Tibial nerve (tissue), 4 donors: ENCODE data around the gene CAPZA1. TPM values are rescaled to one million over a fixed set of nuclear protein-coding genes. Genes with fewer than 3 reads are reported as not detected.
A peak's percentile ranks its signal among the peaks of the same experiment; 100 is the strongest.
"Not testable (repeated sequence)": the region's sequence is repeated elsewhere in the genome, so short reads cannot be mapped to it uniquely, and the experiment has no call there.

Source experiments
- DNase-seq, 2 donors: peaks; one replicate each; pipeline ENCODE4 v3.0.0-alpha.2; 2019; ENCODE audit warnings: low spot score in 2 of 2
- H3K27ac ChIP-seq, 4 donors: fragments of 200-600 bp; sonication (generic) in 3 of 4; one replicate each; pipeline ENCODE4 v1.5.1; 2017 to 2019; ENCODE audit warnings: mild to moderate bottlenecking in 1 of 4
- H3K27me3 ChIP-seq, 2 donors: fragments of 200-600 bp; sonication (generic) in 1 of 2; one replicate each; pipeline versions ENCODE4 v1.5.1 to v1.6.0; 2017 to 2019
- H3K36me3 ChIP-seq, 3 donors: fragments of 200-600 bp; sonication (generic); one replicate each; pipeline ENCODE4 v1.5.1; 2018 to 2019
- H3K4me1 ChIP-seq, 4 donors: fragments of 200-600 bp; sonication (generic) in 3 of 4; one replicate each; pipeline ENCODE4 v1.5.1; 2017 to 2019
- H3K4me3 ChIP-seq, 4 donors: fragments of 200-600 bp; sonication (generic) in 3 of 4; one replicate each; pipeline ENCODE4 v1.5.1; 2017 to 2019; ENCODE audit warnings: mild to moderate bottlenecking in 1 of 4, moderate library complexity in 1 of 4
- H3K9me3 ChIP-seq, 4 donors: fragments of 200-600 bp; sonication (generic) in 3 of 4; one replicate each; pipeline ENCODE4 v1.5.1; 2017 to 2019
- EP300 ChIP-seq, 2 donors: sonication (generic); formaldehyde crosslinking; IDR thresholded peaks; one replicate each; pipeline ENCODE4 v1.6.1; 2017; ENCODE audit warnings: antibody characterized with exemption in 2 of 2, mild to moderate bottlenecking in 1 of 2
- POLR2A ChIP-seq, 2 donors: fragments of 450-650 bp; IDR thresholded peaks; one replicate each; pipeline ENCODE4 v1.6.1; 2017; ENCODE audit warnings: antibody characterized with exemption in 2 of 2, mild to moderate bottlenecking in 2 of 2, moderate library complexity in 2 of 2
- WGBS, 2 donors: methylation state at CpG; one replicate each; pipeline ENCODE4 v1.1.5; 2018; 5-methylcytosine and 5-hydroxymethylcytosine counted together
- total RNA-seq, 4 donors: library from RNA; depleted of rRNA; stranded (reverse); fragments of >200 nt; gene quantifications; one replicate each; pipeline ENCODE4 v1.1.0, GENCODE V29; 2016
- TF ChIP-seq, protein P1 (sequence below), 5 experiments: fragments of 200-600 bp in 3 of 5; fragments of 450-650 bp in 2 of 5; sonication (generic) in 3 of 5; IDR thresholded peaks; one replicate each; pipeline ENCODE4 v1.5.1; 2016 to 2019; ENCODE audit warnings: antibody characterized with exemption in 5 of 5, mild to moderate bottlenecking in 3 of 5, moderate library complexity in 2 of 5

CAPZA1 gene
- total RNA-seq, 4 donors from 2014 or later, result 90.8 to 126 (median 114) TPM

DNA sequence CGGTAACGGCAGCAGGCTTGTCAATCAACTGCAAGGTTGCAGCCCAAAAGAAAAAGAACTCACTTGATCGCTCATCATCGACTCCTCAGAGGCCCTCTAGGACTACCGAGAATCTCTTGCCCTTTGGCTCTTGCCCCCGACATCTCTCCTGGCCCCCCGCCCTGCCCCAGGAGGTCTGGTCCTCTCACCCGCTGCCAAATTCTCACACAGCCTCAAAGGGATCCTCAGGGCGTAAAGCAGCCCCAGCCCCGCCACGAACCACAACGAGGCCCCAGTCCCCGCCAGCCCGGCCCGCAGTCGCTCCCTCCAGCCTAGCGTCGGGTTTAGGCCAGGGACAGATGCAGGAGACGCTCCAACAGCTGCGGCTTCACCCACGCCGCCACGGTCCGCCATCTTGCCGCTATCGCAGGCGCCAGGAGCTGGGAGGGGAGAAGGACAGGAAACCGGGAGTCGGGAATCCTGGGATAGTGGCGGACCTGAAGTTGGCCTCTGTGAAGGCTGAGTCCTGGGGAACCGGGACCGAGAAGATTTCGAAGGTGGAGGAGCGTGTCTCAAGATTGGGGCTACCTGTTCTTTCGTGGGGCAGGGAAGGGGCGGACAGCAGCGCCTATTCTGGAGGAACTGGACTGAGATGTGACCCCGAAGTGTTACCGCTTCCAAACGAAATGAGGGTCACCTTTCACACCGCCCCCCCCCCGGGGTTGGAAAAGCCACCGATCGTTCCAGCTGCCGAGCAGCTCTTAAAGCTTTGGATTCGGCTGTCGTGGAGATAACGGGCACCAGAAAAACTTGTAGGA, 713 bp upstream of the CAPZA1 start, which contains the start of gene ST7L:
TSS of gene ST7L (minus strand) at position 421 of the 797 bp plus-strand sequence. CDS start at position 393, 28 bp downstream.
- peak; percentile 60 to 79 for DNase-seq
- 0% methylated on average over 26 to 42 of the region's 48 CpGs for WGBS, 2 donors
- H3K9me3 ChIP-seq, result no peaks in the 10 kb centered on the region

DNA sequence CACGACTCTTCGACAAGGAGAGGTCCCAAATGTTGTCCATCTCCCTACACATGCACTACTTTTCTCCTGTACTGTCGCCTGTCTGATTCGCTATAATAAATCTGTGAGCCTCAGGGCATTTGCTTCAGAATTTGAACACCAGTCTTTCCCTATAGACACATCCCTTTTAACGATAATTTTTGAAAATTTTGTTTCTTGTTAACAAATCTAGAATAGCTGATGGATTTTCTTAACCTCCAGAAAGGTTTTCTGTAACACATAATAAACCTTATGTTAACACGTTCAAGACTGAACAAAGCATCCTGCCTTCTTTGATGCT, 704 bp downstream of the CAPZA1 start:
- Histone ChIP-seq H3K4me3 (peak overlapping the region; percentile 61 to 95 (median 76)), H3K27ac (peak overlapping the region; percentile 91 to 98 (median 96)), H3K36me3 (peaks cover 0 to 13% (median 0%) of the 10 kb centered on the region in 3 donors), H3K9me3 (no peaks in the 10 kb centered on the region), H3K4me1 (peaks cover 0 to 66% (median 22%) of the 10 kb centered on the region in 4 donors), H3K27me3 (no peaks in the 10 kb centered on the region)
- DNase-seq, result no peak
- 0% methylated on average over 6 of the region's 6 CpGs for WGBS, 2 donors
- no peak for TF ChIP-seq POLR2A (IDR thresholded peaks at IDR 0.05)
- TF ChIP-seq, protein P1, sequence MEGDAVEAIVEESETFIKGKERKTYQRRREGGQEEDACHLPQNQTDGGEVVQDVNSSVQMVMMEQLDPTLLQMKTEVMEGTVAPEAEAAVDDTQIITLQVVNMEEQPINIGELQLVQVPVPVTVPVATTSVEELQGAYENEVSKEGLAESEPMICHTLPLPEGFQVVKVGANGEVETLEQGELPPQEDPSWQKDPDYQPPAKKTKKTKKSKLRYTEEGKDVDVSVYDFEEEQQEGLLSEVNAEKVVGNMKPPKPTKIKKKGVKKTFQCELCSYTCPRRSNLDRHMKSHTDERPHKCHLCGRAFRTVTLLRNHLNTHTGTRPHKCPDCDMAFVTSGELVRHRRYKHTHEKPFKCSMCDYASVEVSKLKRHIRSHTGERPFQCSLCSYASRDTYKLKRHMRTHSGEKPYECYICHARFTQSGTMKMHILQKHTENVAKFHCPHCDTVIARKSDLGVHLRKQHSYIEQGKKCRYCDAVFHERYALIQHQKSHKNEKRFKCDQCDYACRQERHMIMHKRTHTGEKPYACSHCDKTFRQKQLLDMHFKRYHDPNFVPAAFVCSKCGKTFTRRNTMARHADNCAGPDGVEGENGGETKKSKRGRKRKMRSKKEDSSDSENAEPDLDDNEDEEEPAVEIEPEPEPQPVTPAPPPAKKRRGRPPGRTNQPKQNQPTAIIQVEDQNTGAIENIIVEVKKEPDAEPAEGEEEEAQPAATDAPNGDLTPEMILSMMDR (IDR thresholded peaks at IDR 0.05), result no peak
- TF ChIP-seq EP300 (IDR thresholded peaks at IDR 0.05), result no peak

More for the DNA sequence above, 713 bp upstream of the CAPZA1 start, which contains the start of gene ST7L:
- Histone ChIP-seq H3K36me3 (peaks cover 0 to 25% (median 0%) of the 10 kb centered on the region in 3 donors), H3K27ac (peak within 1 kb of the TSS; percentile 91 to 98 (median 96)), H3K4me3 (peak within 1 kb of the TSS; percentile 61 to 95 (median 76)), H3K4me1 (peaks cover 0 to 54% (median 19%) of the 10 kb centered on the region in 4 donors), H3K27me3 (no peaks in the 10 kb centered on the region)
- no peak for TF ChIP-seq POLR2A (IDR thresholded peaks at IDR 0.05)
- TF ChIP-seq, protein P1 (IDR thresholded peaks at IDR 0.05), result no peak
- TF ChIP-seq EP300 (IDR thresholded peaks at IDR 0.05), result peak in 1 of 2 donors; percentile 0

DNA sequence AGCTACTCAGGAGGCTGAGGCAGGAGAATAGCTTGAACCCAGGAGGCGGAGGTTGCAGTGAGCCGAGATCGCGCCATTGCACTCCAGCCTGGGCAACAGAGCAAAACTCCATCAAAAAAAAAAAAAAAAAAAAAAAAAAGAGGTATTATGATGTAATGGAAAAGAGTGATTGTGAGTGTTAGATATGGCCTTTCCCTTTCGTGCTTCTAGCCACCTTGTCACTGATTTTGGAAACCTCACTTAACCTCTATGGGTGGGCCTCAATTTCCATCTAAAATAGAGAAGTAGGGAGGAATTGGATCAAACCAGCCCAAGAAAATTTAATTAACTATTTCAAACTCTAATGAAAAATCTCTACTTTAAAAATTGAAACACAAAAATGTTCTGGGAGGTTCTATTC, 4.9 kb downstream of the CAPZA1 start:
- not testable (repeated sequence) for H3K4me3 ChIP-seq, H3K36me3 ChIP-seq, H3K9me3 ChIP-seq, H3K27ac ChIP-seq, DNase-seq, H3K27me3 ChIP-seq
- 92% methylated on average over 5 of the region's 5 CpGs for WGBS, 2 donors
- H3K4me1 ChIP-seq, result peaks cover 0 to 81% (median 23%) of the 10 kb centered on the region in 4 donors

DNA sequence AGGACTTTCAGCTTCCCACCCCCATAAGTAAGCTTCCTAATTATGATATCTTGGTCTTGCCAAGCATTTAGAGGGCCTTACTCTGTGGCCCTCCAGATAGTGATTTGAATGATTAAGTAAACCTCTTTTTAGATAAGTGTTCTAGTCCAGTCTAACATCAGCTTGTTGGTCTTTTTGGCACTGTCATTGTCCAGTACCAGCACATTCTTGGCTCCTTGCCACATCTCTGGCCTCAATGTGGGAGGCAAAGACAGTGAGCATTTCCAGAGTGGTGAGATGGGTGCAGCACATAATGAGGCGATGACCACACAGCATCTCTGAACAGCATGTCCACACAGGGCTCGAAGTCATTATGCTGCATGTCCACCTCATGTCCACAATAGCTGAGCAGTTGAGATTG, 6.1 kb downstream of the CAPZA1 start:
- Histone ChIP-seq H3K27ac (peak overlapping the region in 1 of 4 donors; percentile 4), H3K4me1 (peaks cover 0 to 87% (median 19%) of the 10 kb centered on the region in 4 donors), H3K36me3 (peaks cover 0 to 3% (median 0%) of the 10 kb centered on the region in 3 donors), H3K27me3 (no peaks in the 10 kb centered on the region), H3K9me3 (no peaks in the 10 kb centered on the region), H3K4me3 (no peak overlapping the region)
- 79 to 83% methylated on average over 2 of the region's 2 CpGs for WGBS, 2 donors
- TF ChIP-seq POLR2A (IDR thresholded peaks at IDR 0.05) (no peak), EP300 (IDR thresholded peaks at IDR 0.05) (no peak)
- TF ChIP-seq, protein P1 (IDR thresholded peaks at IDR 0.05), result no peak
- DNase-seq, result no peak

DNA sequence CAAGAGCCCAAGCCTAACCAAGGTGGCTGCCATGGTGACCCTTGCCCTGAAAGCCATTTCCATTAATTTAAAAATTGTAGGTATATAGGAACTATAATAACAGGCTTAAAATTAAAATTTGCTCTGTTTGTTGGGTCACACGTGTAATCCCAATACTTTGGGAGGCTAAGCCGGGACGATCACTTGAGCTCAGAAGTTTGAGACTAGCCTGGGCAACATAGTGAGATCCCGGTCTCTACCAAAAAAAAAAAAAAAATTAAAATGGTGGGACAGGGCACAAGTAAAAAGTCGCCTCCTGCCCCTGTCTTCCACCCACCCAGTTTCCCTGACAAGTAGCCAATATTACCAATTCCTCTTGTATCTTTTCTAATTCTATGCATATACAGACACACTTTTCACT, 6.6 kb downstream of the CAPZA1 start:
- no peak overlapping the region for H3K27ac ChIP-seq
- H3K4me1 ChIP-seq, result peaks cover 0 to 82% (median 14%) of the 10 kb centered on the region in 4 donors
- H3K36me3 ChIP-seq, result peaks cover 0 to 3% (median 0%) of the 10 kb centered on the region in 3 donors
- DNase-seq, result no peak
- H3K27me3 ChIP-seq, result no peaks in the 10 kb centered on the region
- H3K9me3 ChIP-seq, result no peaks in the 10 kb centered on the region
- WGBS, 2 donors, result 93 to 96% methylated on average over 5 of the region's 5 CpGs
- no peak overlapping the region for H3K4me3 ChIP-seq
- TF ChIP-seq, protein P1 (IDR thresholded peaks at IDR 0.05), result no peak
- no peak for TF ChIP-seq POLR2A (IDR thresholded peaks at IDR 0.05)
- no peak for TF ChIP-seq EP300 (IDR thresholded peaks at IDR 0.05)
